A673 (cell line): ENCODE measurements around the gene PASD1. TPM values are rescaled to one million over a fixed set of nuclear protein-coding genes. Genes with fewer than 3 reads are reported as not detected.

Experiments
- BruUV-seq: library from RNA; stranded (reverse); fragments of 400-500 nt; replicated peaks from 2 replicates; lab custom pipeline; 2021; lab: Mats Ljungman, UMichigan
- CTCF ChIA-PET: fragments of 300-600 bp; sonication (Branson Sonifier 250); formaldehyde crosslinking; loops from one replicate; lab custom pipeline; 2022; ENCODE audit warnings: antibody characterized with exemption; lab: Charles Lee
- POLR2A ChIA-PET: fragments of 300-600 bp; sonication (Branson Sonifier 250); formaldehyde crosslinking; loops from one replicate; lab custom pipeline; 2022; ENCODE audit warnings: antibody characterized with exemption; ENCODE audit not compliant: low non-redundant PET; lab: Charles Lee
- DNase-seq: peaks from one replicate; pipeline ENCODE4 v3.0.0-alpha.2; 2015; ENCODE audit warnings: low spot score
- H3K27ac ChIP-seq: fragments of 200-600 bp; sonication (generic); 2 replicates; pipeline ENCODE4 v1.5.1; 2016; ENCODE audit warnings: mixed run types, low read depth, mild to moderate bottlenecking, mixed read lengths, antibody characterized with exemption, low read length; ENCODE audit not compliant: poor library complexity, severe bottlenecking
- H3K27me3 ChIP-seq: fragments of 200-600 bp; sonication (generic); replicated peaks from 2 replicates; pipeline ENCODE4 v1.6.1; 2017; ENCODE audit warnings: mixed run types, low read depth, mild to moderate bottlenecking, mixed read lengths, antibody characterized with exemption, low read length; ENCODE audit not compliant: insufficient read depth, poor library complexity
- H3K36me3 ChIP-seq: fragments of 200-600 bp; sonication (generic); 2 replicates; pipeline ENCODE4 v1.6.1; 2016; ENCODE audit warnings: mixed run types, mild to moderate bottlenecking, mixed read lengths, antibody characterized with exemption, low read length; ENCODE audit not compliant: insufficient read depth, poor library complexity, severe bottlenecking
- H3K4me1 ChIP-seq: fragments of 200-600 bp; sonication (generic); 2 replicates; pipeline ENCODE4 v1.6.1; 2017; ENCODE audit warnings: mixed run types, mild to moderate bottlenecking, mixed read lengths, antibody characterized with exemption, low read length; ENCODE audit not compliant: insufficient read depth, poor library complexity, severe bottlenecking
- H3K4me3 ChIP-seq: fragments of 200-600 bp; sonication (generic); 2 replicates; pipeline ENCODE4 v1.5.1; 2016; ENCODE audit warnings: low read depth, mixed run types, mild to moderate bottlenecking, mixed read lengths, low read length; ENCODE audit not compliant: poor library complexity, severe bottlenecking
- H3K9me3 ChIP-seq: fragments of 200-600 bp; sonication (generic); 2 replicates; pipeline ENCODE4 v1.6.1; 2016; ENCODE audit warnings: mixed run types, low read depth, mild to moderate bottlenecking, mixed read lengths, antibody characterized with exemption, low read length; ENCODE audit not compliant: poor library complexity, severe bottlenecking
- EZH2 ChIP-seq: fragments of 200-600 bp; sonication (generic); IDR thresholded peaks from 2 replicates; pipeline ENCODE4 v1.6.1; 2017; ENCODE audit warnings: borderline replicate concordance, low read depth, mild to moderate bottlenecking, mixed read lengths, antibody characterized with exemption, low read length; ENCODE audit not compliant: poor library complexity, severe bottlenecking
- intact Hi-C: fragments of 100-400 bp; cut with micrococcal nuclease; formaldehyde crosslinking; loops from one replicate; pipeline ENCODE4 v1.10.0; 2022; ENCODE audit not compliant: unreplicated experiment
- total RNA-seq: library from RNA; stranded (reverse); gene quantifications from 2 replicates; pipeline ENCODE4 v1.2.3, GENCODE V29; 2021
- TF ChIP-seq, protein P1 (sequence below): fragments of 300-800, 200-600 bp; sonication (generic); conservative IDR thresholded peaks from 2 replicates; pipeline ENCODE4 v1.5.1; 2017; ENCODE audit warnings: low read depth, mild to moderate bottlenecking, antibody characterized with exemption, low read length, moderate library complexity, mixed read lengths

PASD1 gene
- total RNA-seq, 1 experiment from 2014 or later, result not detected

DNA sequence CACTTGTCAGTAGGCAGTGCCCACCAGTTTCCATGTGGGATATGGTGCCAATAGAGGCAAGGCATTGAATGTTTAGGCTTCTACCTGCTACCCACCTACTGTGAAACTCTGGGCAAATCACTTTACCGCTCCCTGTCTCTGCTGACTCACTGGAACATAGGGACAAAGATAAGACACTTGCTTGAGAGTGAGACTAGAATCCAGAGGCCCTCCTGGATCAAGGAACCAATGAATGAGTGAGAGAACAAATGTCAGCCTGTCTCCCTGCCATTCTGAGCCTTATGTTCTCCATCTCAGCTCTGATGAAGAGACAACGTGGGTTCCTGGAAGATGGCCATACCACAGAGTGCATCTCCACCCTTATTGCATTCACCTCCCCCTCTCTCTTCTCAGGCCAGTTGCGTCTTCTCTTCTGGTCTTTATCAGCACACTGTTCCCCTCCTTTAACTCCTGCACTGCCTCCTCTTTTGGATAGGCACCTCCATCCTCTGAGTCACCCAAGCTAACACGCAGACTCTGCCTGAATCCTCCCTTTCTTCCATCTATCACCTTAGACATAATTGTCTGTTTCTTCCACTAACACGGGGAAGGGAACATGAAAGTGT is 116.4 kb downstream of the PASD1 start:
- Histone ChIP-seq H3K4me3 (no peak overlapping the region), H3K27me3 (peaks cover 8% of the 10 kb centered on the region), H3K4me1 (no peaks in the 10 kb centered on the region), H3K36me3 (no peaks in the 10 kb centered on the region), H3K27ac (no peak overlapping the region), H3K9me3 (no peaks in the 10 kb centered on the region)
- TF ChIP-seq, protein P1, sequence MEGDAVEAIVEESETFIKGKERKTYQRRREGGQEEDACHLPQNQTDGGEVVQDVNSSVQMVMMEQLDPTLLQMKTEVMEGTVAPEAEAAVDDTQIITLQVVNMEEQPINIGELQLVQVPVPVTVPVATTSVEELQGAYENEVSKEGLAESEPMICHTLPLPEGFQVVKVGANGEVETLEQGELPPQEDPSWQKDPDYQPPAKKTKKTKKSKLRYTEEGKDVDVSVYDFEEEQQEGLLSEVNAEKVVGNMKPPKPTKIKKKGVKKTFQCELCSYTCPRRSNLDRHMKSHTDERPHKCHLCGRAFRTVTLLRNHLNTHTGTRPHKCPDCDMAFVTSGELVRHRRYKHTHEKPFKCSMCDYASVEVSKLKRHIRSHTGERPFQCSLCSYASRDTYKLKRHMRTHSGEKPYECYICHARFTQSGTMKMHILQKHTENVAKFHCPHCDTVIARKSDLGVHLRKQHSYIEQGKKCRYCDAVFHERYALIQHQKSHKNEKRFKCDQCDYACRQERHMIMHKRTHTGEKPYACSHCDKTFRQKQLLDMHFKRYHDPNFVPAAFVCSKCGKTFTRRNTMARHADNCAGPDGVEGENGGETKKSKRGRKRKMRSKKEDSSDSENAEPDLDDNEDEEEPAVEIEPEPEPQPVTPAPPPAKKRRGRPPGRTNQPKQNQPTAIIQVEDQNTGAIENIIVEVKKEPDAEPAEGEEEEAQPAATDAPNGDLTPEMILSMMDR, result no peak
- TF ChIP-seq EZH2, result no peak
- BruUV-seq, result no TSS peak
- CTCF ChIA-PET, result interaction anchor here (1.4 kb wide), 1 partner anchor 528 kb away, joined by 3 read pairs; no protein-coding TSS in a partner anchor
- POLR2A ChIA-PET, result no interaction called here
- DNase-seq, result no peak
- intact Hi-C loops, result loop anchor here (5.0 to 10.0 kb wide), 4 partner anchors 173 to 1115 kb away; partner anchors contain the start of gene MTM1

DNA sequence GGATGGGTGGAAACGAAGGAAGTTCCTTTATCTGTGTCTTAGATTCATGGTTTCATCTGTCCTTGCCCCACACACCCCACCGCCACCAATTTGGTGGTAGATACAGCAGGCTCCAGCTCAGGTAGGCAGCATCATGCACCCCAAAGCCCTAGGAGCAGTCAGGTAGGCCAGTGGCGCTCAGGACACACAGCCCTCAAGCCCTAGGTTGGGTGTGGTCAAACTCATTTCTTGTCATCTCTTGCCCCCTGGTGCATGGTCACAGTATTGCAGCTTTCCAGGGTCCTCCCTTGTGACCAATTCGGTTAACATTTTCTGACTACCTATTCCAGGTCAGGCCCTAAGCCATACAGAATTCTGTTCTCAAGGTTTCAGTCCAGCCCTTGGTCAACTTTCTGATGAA is 117.3 kb downstream of the PASD1 start:
- no peak overlapping the region for H3K4me3 ChIP-seq
- H3K36me3 ChIP-seq, result no peaks in the 10 kb centered on the region
- H3K4me1 ChIP-seq, result no peaks in the 10 kb centered on the region
- BruUV-seq, result no TSS peak
- H3K27me3 ChIP-seq, result peaks cover 8% of the 10 kb centered on the region
- CTCF ChIA-PET, result interaction anchor here (1.4 kb wide), 1 partner anchor 529 kb away, joined by 3 read pairs; no protein-coding TSS in a partner anchor
- H3K9me3 ChIP-seq, result no peaks in the 10 kb centered on the region
- DNase-seq, result peak; percentile 58
- POLR2A ChIA-PET, result no interaction called here
- no peak for TF ChIP-seq EZH2
- TF ChIP-seq, protein P1, result peak; percentile 74
- no peak overlapping the region for H3K27ac ChIP-seq
- intact Hi-C loops, result loop anchor here (1.0 to 10.0 kb wide), 3 partner anchors 326 to 909 kb away; no protein-coding TSS in a partner anchor

DNA sequence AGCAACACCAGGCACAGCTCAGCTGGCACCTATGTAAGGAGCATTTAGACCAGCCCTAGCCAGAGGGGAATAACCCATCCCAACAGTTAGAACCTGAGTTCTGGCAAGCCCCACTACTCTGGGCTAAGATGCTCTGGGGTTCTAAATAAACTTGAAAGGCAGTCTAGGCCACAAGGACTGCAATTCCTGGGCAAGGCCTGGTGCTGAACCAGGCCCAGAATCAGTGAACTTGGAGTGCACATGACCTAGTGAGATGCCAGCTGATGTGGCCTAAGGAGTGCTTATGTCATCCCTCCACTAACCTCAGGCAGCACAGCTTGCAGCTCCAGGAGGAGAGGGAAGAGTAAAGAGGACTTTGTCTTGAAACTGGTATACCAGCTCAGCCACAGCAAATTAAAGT is 124.2 kb downstream of the PASD1 start:
- Histone ChIP-seq H3K27ac (no peak overlapping the region), H3K27me3 (peaks cover 8% of the 10 kb centered on the region), H3K36me3 (no peaks in the 10 kb centered on the region), H3K4me3 (no peak overlapping the region), H3K9me3 (no peaks in the 10 kb centered on the region), H3K4me1 (no peaks in the 10 kb centered on the region)
- intact Hi-C loops, result loop anchor here (10.0 kb wide), 1 partner anchor 333 kb away; no protein-coding TSS in a partner anchor
- no peak for DNase-seq
- POLR2A ChIA-PET, result no interaction called here
- TF ChIP-seq, protein P1, result no peak
- TF ChIP-seq EZH2, result no peak
- BruUV-seq, result no TSS peak
- CTCF ChIA-PET, result no interaction called here
